ENCODE measurements around the gene FGF6. TPM values are rescaled to one million over a fixed set of nuclear protein-coding genes. Genes with fewer than 3 reads are reported as not detected.

FGF6 gene
- total RNA-seq, 1 donor from 2014 or later = not detected

GRCh38 chr12:4450551-4451112 is 5.0 kb upstream of the FGF6 start:
- Mint-ChIP-seq H3K4me1 (ENCODE audit: low read depth) (peaks cover 18% of the 10 kb centered on the region), H3K27ac (ENCODE audit: unreplicated experiment) (peak overlapping the region; percentile 30), H3K9me3 (ENCODE audit: low read depth) (peaks cover 9% of the 10 kb centered on the region), H3K27me3 (ENCODE audit: low read depth) (no peaks in the 10 kb centered on the region), H3K36me3 (ENCODE audit: low read depth) (no peaks in the 10 kb centered on the region), H3K4me3 (ENCODE audit: unreplicated experiment) (no peak overlapping the region)
- DNase-seq (ENCODE audit: low spot score) = no peak
- TF ChIP-seq CTCF (IDR thresholded peaks at IDR 0.05) = no peak

DNA sequence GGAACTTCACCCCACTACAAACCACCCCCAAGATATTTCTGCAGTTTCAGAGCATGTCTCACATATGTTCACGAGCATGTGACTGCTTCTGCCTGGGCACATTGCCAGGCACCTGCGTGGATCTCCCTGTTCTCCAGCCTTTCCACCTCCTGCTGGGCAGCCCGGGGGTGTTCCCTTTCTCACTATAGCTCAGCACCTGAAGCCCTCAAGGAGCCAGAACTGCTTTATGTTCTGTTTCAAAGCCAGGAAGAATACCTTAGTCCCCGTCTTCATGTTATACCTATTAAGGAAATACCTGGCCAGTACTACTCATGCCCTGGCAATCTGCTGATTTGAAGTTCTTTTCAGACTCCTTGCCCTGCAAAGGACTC is 4.2 kb upstream of the FGF6 start:
- Mint-ChIP-seq H3K27ac (ENCODE audit: unreplicated experiment) (no peak overlapping the region), H3K9me3 (ENCODE audit: low read depth) (peaks cover 9% of the 10 kb centered on the region), H3K4me3 (ENCODE audit: unreplicated experiment) (no peak overlapping the region), H3K36me3 (ENCODE audit: low read depth) (no peaks in the 10 kb centered on the region), H3K4me1 (ENCODE audit: low read depth) (peaks cover 18% of the 10 kb centered on the region), H3K27me3 (ENCODE audit: low read depth) (no peaks in the 10 kb centered on the region)
- no peak for DNase-seq (ENCODE audit: low spot score)
- TF ChIP-seq CTCF (IDR thresholded peaks at IDR 0.05) = no peak

DNA sequence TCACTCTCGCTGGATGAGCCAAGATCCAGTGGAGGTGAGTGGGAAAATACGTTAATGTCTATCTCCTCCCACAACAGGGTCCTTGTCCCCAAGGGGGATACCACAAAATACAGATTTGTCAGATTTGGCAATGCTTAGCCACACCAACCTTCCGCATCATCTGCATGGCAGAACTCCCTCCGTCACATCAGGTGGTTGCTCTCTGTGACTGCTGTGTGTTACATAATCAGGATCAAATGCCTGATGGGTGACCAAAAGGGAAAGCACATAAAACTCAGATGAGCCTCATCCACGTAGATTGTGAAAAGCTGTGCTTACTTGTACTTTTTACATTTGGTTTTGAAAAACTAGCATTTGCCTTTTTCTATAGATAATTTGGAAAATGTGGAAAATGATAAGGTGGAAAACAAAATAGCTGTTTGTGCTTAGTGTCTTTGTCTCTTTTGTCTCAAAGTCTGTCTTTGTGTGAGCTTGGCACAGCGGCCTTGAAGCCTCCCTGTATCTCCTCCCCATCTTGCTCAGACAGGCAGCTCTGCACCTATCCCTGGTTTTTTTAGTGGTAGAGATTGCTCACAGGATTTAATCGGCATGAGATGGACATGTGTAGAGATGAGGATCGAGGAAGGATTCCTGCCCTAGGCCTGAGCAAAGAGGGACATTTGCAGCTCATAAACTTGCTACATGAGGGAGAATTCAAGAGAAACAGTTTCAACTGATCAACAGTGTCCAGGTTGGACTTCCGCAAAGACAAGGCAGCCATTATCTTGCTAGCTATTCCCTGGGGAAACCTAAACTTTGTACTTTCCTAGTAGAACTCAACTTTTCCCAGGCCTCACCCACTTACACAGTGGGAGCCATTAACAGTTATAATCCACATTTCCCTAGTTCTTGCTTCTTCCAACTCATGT is 3.6 kb upstream of the FGF6 start:
- no peak overlapping the region for H3K4me3 Mint-ChIP-seq (ENCODE audit: unreplicated experiment)
- DNase-seq (ENCODE audit: low spot score) = no peak
- H3K36me3 Mint-ChIP-seq (ENCODE audit: low read depth) = no peaks in the 10 kb centered on the region
- peaks cover 18% of the 10 kb centered on the region for H3K4me1 Mint-ChIP-seq (ENCODE audit: low read depth)
- TF ChIP-seq CTCF (IDR thresholded peaks at IDR 0.05) = no peak
- H3K9me3 Mint-ChIP-seq (ENCODE audit: low read depth) = peaks cover 9% of the 10 kb centered on the region
- H3K27ac Mint-ChIP-seq (ENCODE audit: unreplicated experiment) = no peak overlapping the region
- no peaks in the 10 kb centered on the region for H3K27me3 Mint-ChIP-seq (ENCODE audit: low read depth)

- Mint-ChIP-seq H3K9me3 (ENCODE audit: low read depth) (peaks cover 3% of the 10 kb centered on the region), H3K36me3 (ENCODE audit: low read depth) (no peaks in the 10 kb centered on the region), H3K4me3 (ENCODE audit: unreplicated experiment) (no peak overlapping the region), H3K27me3 (ENCODE audit: low read depth) (no peaks in the 10 kb centered on the region), H3K27ac (ENCODE audit: unreplicated experiment) (no peak overlapping the region), H3K4me1 (ENCODE audit: low read depth) (peaks cover 18% of the 10 kb centered on the region)
- DNase-seq (ENCODE audit: low spot score) = no peak
- TF ChIP-seq CTCF (IDR thresholded peaks at IDR 0.05) = no peak
Observed at GRCh38 chr12:4448371-4448940, 2.8 kb upstream of the FGF6 start.

GRCh38 chr12:4447151-4447550 is 1.5 kb upstream of the FGF6 start:
- no peak for DNase-seq (ENCODE audit: low spot score)
- no peak overlapping the region for H3K4me3 Mint-ChIP-seq (ENCODE audit: unreplicated experiment)
- H3K27ac Mint-ChIP-seq (ENCODE audit: unreplicated experiment) = no peak overlapping the region
- no peaks in the 10 kb centered on the region for H3K27me3 Mint-ChIP-seq (ENCODE audit: low read depth)
- H3K4me1 Mint-ChIP-seq (ENCODE audit: low read depth) = peaks cover 18% of the 10 kb centered on the region
- no peaks in the 10 kb centered on the region for H3K36me3 Mint-ChIP-seq (ENCODE audit: low read depth)
- no peak for TF ChIP-seq CTCF (IDR thresholded peaks at IDR 0.05)
- no peaks in the 10 kb centered on the region for H3K9me3 Mint-ChIP-seq (ENCODE audit: low read depth)

Data from chondrocyte (in vitro differentiated cells).